CD8-positive, alpha-beta memory T cell (primary cell): ENCODE results near the gene PALS2. TPM values are rescaled to one million over a fixed set of nuclear protein-coding genes. Genes with fewer than 3 reads are reported as not detected.

ENCODE experiments used
- CTCF ChIA-PET: fragments of 350-600 bp; sonication (Branson Sonifier 250); formaldehyde crosslinking; loops from one replicate; lab custom pipeline; 2021; ENCODE audit warnings: antibody characterized with exemption; lab: Charles Lee
- POLR2A ChIA-PET: fragments of 350-600 bp; sonication (Branson Sonifier 250); formaldehyde crosslinking; loops from one replicate; lab custom pipeline; 2021; ENCODE audit warnings: antibody characterized with exemption; lab: Charles Lee
- DNase-seq, 5 donors: peaks; one replicate each; pipeline versions ENCODE4 v3.0.0 to v3.0.0-alpha.2; 2020 to 2022; ENCODE audit warnings: mixed read lengths in 1 of 5
- H3K27ac ChIP-seq: one replicate; pipeline ENCODE4 v1.7.0; 2013; ENCODE audit warnings: low read depth, mild to moderate bottlenecking, low read length, moderate library complexity
- H3K27me3 ChIP-seq: 2 replicates; pipeline ENCODE4 v1.7.0; 2013; ENCODE audit warnings: low read length, mild to moderate bottlenecking; ENCODE audit not compliant: insufficient read depth, poor library complexity, severe bottlenecking
- H3K36me3 ChIP-seq: 2 replicates; pipeline ENCODE4 v1.7.0; 2013; ENCODE audit warnings: mild to moderate bottlenecking, low read length, moderate library complexity; ENCODE audit not compliant: insufficient read depth
- H3K4me1 ChIP-seq: 2 replicates; pipeline ENCODE4 v1.7.0; 2013; ENCODE audit warnings: mild to moderate bottlenecking, low read length, moderate library complexity; ENCODE audit not compliant: insufficient read depth
- H3K4me3 ChIP-seq: 2 replicates; pipeline ENCODE4 v1.7.0; 2013; ENCODE audit warnings: mild to moderate bottlenecking, low read length
- H3K9me3 ChIP-seq: 2 replicates; pipeline ENCODE4 v1.7.0; 2013; ENCODE audit warnings: mild to moderate bottlenecking, low read length
- H3K27ac Mint-ChIP-seq, 8 donors: one replicate each; pipeline ENCODE4 v1.8.0; 2020 to 2021; ENCODE audit warnings: mixed read lengths in 8 of 8, mild to moderate bottlenecking in 6 of 8, inconsistent platforms in 3 of 8, moderate library complexity in 3 of 8
- H3K27me3 Mint-ChIP-seq, 2 donors: one replicate each; pipeline ENCODE4 v1.8.0; 2020 to 2021; ENCODE audit warnings: mixed read lengths in 2 of 2, mild to moderate bottlenecking in 1 of 2, moderate library complexity in 1 of 2
- H3K36me3 Mint-ChIP-seq, 3 donors: one replicate each; pipeline ENCODE4 v1.8.0; 2020 to 2021; ENCODE audit warnings: mixed read lengths in 3 of 3, inconsistent platforms in 1 of 3, mild to moderate bottlenecking in 1 of 3
- H3K4me1 Mint-ChIP-seq, 3 donors: one replicate each; pipeline ENCODE4 v1.8.0; 2020 to 2021; ENCODE audit warnings: mixed read lengths in 3 of 3, inconsistent platforms in 1 of 3, mild to moderate bottlenecking in 1 of 3
- H3K4me3 Mint-ChIP-seq, 7 donors: one replicate each; pipeline ENCODE4 v1.8.0; 2020 to 2021; ENCODE audit warnings: mixed read lengths in 7 of 7, mild to moderate bottlenecking in 6 of 7, moderate library complexity in 4 of 7, inconsistent platforms in 2 of 7
- H3K9me3 Mint-ChIP-seq, 5 donors: one replicate each; pipeline ENCODE4 v1.8.0; 2020 to 2022; ENCODE audit warnings: mixed read lengths in 5 of 5, mild to moderate bottlenecking in 3 of 5, moderate library complexity in 2 of 5, inconsistent platforms in 1 of 5
- polyA plus RNA-seq: library from polyadenylated mRNA; unstranded; fragments of 300-500 nt; fragmentation: Illumina TruSeq; gene quantifications from one replicate; pipeline ENCODE4 v1.2.3, GENCODE V29; 2021
- total RNA-seq, 2 experiments: library from RNA; stranded (reverse); gene quantifications; one replicate each; pipeline ENCODE4 v1.2.3, GENCODE V29; 2021

The PALS2 gene
- total and polyA plus RNA-seq, 3 experiments from 2014 or later: 14.8 to 38.2 (median 36.6) TPM

- CTCF ChIA-PET: no interaction called here
- H3K27ac ChIP-seq: no peak overlapping the region
- H3K27me3 ChIP-seq: no peaks in the 10 kb centered on the region
- no peak for DNase-seq
- POLR2A ChIA-PET: no interaction called here
- peaks cover 0 to 3% (median 0%) of the 10 kb centered on the region in 3 donors for H3K36me3 Mint-ChIP-seq
- no peaks in the 10 kb centered on the region for H3K9me3 Mint-ChIP-seq
- peaks cover 2 to 12% (median 5%) of the 10 kb centered on the region in 3 donors for H3K4me1 Mint-ChIP-seq
- H3K27ac Mint-ChIP-seq: peak overlapping the region in 1 of 8 donors; percentile 2
- H3K4me3 Mint-ChIP-seq: no peak overlapping the region
- no peak overlapping the region for H3K4me3 ChIP-seq
- no peaks in the 10 kb centered on the region for H3K9me3 ChIP-seq
- no peaks in the 10 kb centered on the region for H3K4me1 ChIP-seq
- H3K36me3 ChIP-seq: no peaks in the 10 kb centered on the region
- H3K27me3 Mint-ChIP-seq: no peaks in the 10 kb centered on the region
Observed at GRCh38 chr7:24591152-24591551, 17.9 kb downstream of the PALS2 start.

GRCh38 chr7:24595671-24596418 is 22.6 kb downstream of the PALS2 start:
- no peak overlapping the region for H3K27ac ChIP-seq
- no peak overlapping the region for H3K4me3 Mint-ChIP-seq

DNA sequence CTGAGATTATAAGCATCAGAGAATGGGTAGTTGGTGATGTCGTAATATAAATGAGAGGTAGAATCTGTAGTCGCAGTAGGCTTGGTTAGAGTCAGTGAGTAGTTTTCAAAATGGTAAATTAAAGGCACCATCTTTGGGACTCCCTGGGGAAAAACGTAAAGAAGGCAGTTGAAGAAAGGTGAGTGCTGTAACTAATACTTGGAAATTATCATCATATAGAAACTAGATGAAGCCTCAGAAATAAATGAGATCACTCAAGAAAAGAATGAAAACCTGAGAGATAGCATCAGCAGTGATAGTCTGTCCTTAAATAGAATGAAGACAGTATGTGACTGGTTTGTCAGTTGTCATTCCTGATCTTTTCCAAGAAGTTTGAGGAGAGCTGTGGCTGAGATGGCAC is 23.8 kb downstream of the PALS2 start:
- Mint-ChIP-seq H3K9me3 (peaks cover 0 to 2% (median 0%) of the 10 kb centered on the region in 5 donors), H3K27ac (no peak overlapping the region), H3K27me3 (no peaks in the 10 kb centered on the region), H3K4me3 (no peak overlapping the region), H3K36me3 (peaks cover 0 to 8% (median 7%) of the 10 kb centered on the region in 3 donors), H3K4me1 (peaks cover 0 to 5% (median 3%) of the 10 kb centered on the region in 3 donors)
- no peak overlapping the region for H3K4me3 ChIP-seq
- no peaks in the 10 kb centered on the region for H3K4me1 ChIP-seq
- DNase-seq: no peak
- H3K36me3 ChIP-seq: no peaks in the 10 kb centered on the region
- H3K27me3 ChIP-seq: no peaks in the 10 kb centered on the region
- ChIA-PET POLR2A (no interaction called here), CTCF (no interaction called here)
- H3K27ac ChIP-seq: no peak overlapping the region
- no peaks in the 10 kb centered on the region for H3K9me3 ChIP-seq

More at GRCh38 chr7:24595671-24596418, 22.6 kb downstream of the PALS2 start:
- Histone ChIP-seq H3K27me3 (no peaks in the 10 kb centered on the region), H3K9me3 (no peaks in the 10 kb centered on the region), H3K36me3 (no peaks in the 10 kb centered on the region), H3K4me1 (no peaks in the 10 kb centered on the region), H3K4me3 (peak overlapping the region; percentile 52)
- no peaks in the 10 kb centered on the region for H3K27me3 Mint-ChIP-seq
- DNase-seq: peak in 1 of 5 donors; percentile 13
- H3K9me3 Mint-ChIP-seq: no peaks in the 10 kb centered on the region
- ChIA-PET CTCF (no interaction called here), POLR2A (no interaction called here)
- peaks cover 0 to 6% (median 0%) of the 10 kb centered on the region in 3 donors for H3K4me1 Mint-ChIP-seq
- H3K36me3 Mint-ChIP-seq: peaks cover 0 to 3% (median 0%) of the 10 kb centered on the region in 3 donors
- no peak overlapping the region for H3K27ac Mint-ChIP-seq

- Histone ChIP-seq H3K4me3 (no peak overlapping the region), H3K4me1 (no peaks in the 10 kb centered on the region), H3K27me3 (no peaks in the 10 kb centered on the region), H3K27ac (no peak overlapping the region), H3K9me3 (no peaks in the 10 kb centered on the region), H3K36me3 (no peaks in the 10 kb centered on the region)
- CTCF ChIA-PET: no interaction called here
- Mint-ChIP-seq H3K4me1 (peaks cover 0 to 5% (median 0%) of the 10 kb centered on the region in 3 donors), H3K9me3 (peaks cover 0 to 6% (median 0%) of the 10 kb centered on the region in 5 donors), H3K36me3 (peaks cover 0 to 22% (median 9%) of the 10 kb centered on the region in 3 donors), H3K27me3 (no peaks in the 10 kb centered on the region), H3K4me3 (no peak overlapping the region), H3K27ac (no peak overlapping the region)
- POLR2A ChIA-PET: no interaction called here
- no peak for DNase-seq
Observed at GRCh38 chr7:24601600-24601999, 28.3 kb downstream of the PALS2 start.

GRCh38 chr7:24602860-24603456 is 29.7 kb downstream of the PALS2 start:
- no peak for DNase-seq
- Mint-ChIP-seq H3K4me1 (peaks cover 0 to 9% (median 0%) of the 10 kb centered on the region in 3 donors), H3K36me3 (peaks cover 0 to 22% (median 9%) of the 10 kb centered on the region in 3 donors), H3K27ac (no peak overlapping the region), H3K4me3 (no peak overlapping the region), H3K9me3 (peaks cover 0 to 6% (median 0%) of the 10 kb centered on the region in 5 donors), H3K27me3 (no peaks in the 10 kb centered on the region)
- Histone ChIP-seq H3K27ac (no peak overlapping the region), H3K4me3 (no peak overlapping the region), H3K4me1 (no peaks in the 10 kb centered on the region), H3K36me3 (no peaks in the 10 kb centered on the region), H3K27me3 (no peaks in the 10 kb centered on the region), H3K9me3 (no peaks in the 10 kb centered on the region)
- ChIA-PET POLR2A (no interaction called here), CTCF (no interaction called here)

DNA sequence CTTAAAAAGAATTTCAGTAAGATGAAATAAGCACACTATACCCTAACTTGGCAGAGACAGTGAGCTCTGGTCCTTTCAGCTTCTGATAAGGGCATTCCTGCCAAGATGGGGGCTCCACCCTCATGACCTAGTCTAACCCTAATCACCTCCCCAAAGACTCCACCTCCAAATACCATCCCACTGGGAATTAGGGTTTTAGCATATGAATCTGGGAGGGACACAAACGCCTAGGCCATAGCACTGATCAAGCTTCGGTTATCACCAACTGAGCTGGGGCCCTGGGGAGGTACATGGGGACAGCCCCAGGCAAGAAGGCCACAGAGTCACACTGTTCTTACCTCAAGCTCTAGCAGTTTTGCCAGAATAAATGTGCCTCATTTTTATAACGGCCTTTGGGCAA is 31.4 kb downstream of the PALS2 start:
- Mint-ChIP-seq H3K27me3 (no peaks in the 10 kb centered on the region), H3K4me1 (peaks cover 1 to 9% (median 4%) of the 10 kb centered on the region in 3 donors), H3K36me3 (peaks cover 0 to 22% (median 9%) of the 10 kb centered on the region in 3 donors), H3K4me3 (no peak overlapping the region), H3K27ac (no peak overlapping the region), H3K9me3 (peaks cover 0 to 6% (median 0%) of the 10 kb centered on the region in 5 donors)
- H3K4me1 ChIP-seq: peaks cover 5% of the 10 kb centered on the region
- DNase-seq: no peak
- no peaks in the 10 kb centered on the region for H3K27me3 ChIP-seq
- CTCF ChIA-PET: no interaction called here
- no peaks in the 10 kb centered on the region for H3K36me3 ChIP-seq
- POLR2A ChIA-PET: no interaction called here
- H3K4me3 ChIP-seq: no peak overlapping the region
- no peaks in the 10 kb centered on the region for H3K9me3 ChIP-seq
- no peak overlapping the region for H3K27ac ChIP-seq

- Mint-ChIP-seq H3K9me3 (peaks cover 0 to under 1% (median under 1%) of the 10 kb centered on the region in 5 donors), H3K36me3 (peaks cover 0 to 4% (median 0%) of the 10 kb centered on the region in 3 donors), H3K4me1 (peaks cover 1 to 7% (median 4%) of the 10 kb centered on the region in 3 donors), H3K4me3 (no peak overlapping the region), H3K27ac (peak overlapping the region in 1 of 8 donors; percentile 40), H3K27me3 (no peaks in the 10 kb centered on the region)
- ChIA-PET POLR2A (no interaction called here), CTCF (no interaction called here)
- Histone ChIP-seq H3K4me1 (peaks cover 5% of the 10 kb centered on the region), H3K4me3 (no peak overlapping the region), H3K27me3 (no peaks in the 10 kb centered on the region), H3K27ac (no peak overlapping the region), H3K36me3 (no peaks in the 10 kb centered on the region), H3K9me3 (no peaks in the 10 kb centered on the region)
- no peak for DNase-seq
Observed at GRCh38 chr7:24608504-24608903, 35.3 kb downstream of the PALS2 start.

DNA sequence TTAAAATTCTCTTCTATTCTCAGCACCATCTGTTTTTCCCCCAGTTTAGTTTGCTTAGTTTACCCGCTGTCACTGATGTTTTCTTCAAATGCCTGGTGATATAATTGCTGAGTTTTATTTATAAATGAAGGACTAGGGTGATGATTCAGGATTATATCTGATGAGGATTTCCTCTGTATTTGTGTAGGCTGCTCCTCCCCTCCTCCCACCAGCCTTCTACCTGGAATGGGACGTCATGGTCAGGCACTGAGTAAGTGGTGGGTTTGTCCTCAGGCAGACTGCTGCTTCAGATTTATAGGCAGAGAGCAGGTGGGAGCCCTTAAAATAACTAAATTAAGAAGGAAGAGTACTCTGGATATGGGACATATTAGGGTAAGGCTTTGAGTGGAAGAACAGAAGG is 35.8 kb downstream of the PALS2 start:
- Histone ChIP-seq H3K4me3 (no peak overlapping the region), H3K27me3 (no peaks in the 10 kb centered on the region), H3K27ac (no peak overlapping the region), H3K4me1 (peaks cover 5% of the 10 kb centered on the region), H3K9me3 (no peaks in the 10 kb centered on the region), H3K36me3 (no peaks in the 10 kb centered on the region)
- H3K36me3 Mint-ChIP-seq: peaks cover 0 to 8% (median 0%) of the 10 kb centered on the region in 3 donors
- peaks cover 1 to 7% (median 4%) of the 10 kb centered on the region in 3 donors for H3K4me1 Mint-ChIP-seq
- peaks cover 3 to 5% (median 4%) of the 10 kb centered on the region in 5 donors for H3K9me3 Mint-ChIP-seq
- peak overlapping the region in 1 of 8 donors; percentile 40 for H3K27ac Mint-ChIP-seq
- H3K27me3 Mint-ChIP-seq: no peaks in the 10 kb centered on the region
- H3K4me3 Mint-ChIP-seq: no peak overlapping the region
- DNase-seq: no peak
- POLR2A ChIA-PET: no interaction called here
- CTCF ChIA-PET: no interaction called here
